Fibroblast of peridontal ligament (primary cell): Measurements from ENCODE around the gene KNDC1.

Experiments used
- DNase-seq: peaks from one replicate; pipeline ENCODE4 v3.0.0-alpha.2; 2010; ENCODE audit errors: extremely low read depth

KNDC1 gene

GRCh38 chr10:133206356-133207040 is 46.5 kb downstream of the KNDC1 start:
- DNase-seq = no peak

- DNase-seq = no peak
These were observed 47.1 kb downstream of the KNDC1 start for GRCh38 chr10:133207041-133207600.

GRCh38 chr10:133207627-133208026 is 47.6 kb downstream of the KNDC1 start:
- no peak for DNase-seq

- DNase-seq = no peak
These were observed 48.4 kb downstream of the KNDC1 start for GRCh38 chr10:133208466-133208865.

- no peak for DNase-seq
These were observed 49.1 kb downstream of the KNDC1 start for GRCh38 chr10:133209117-133209516.

- no peak for DNase-seq
These were observed 49.6 kb downstream of the KNDC1 start for GRCh38 chr10:133209641-133210040.

- no peak for DNase-seq
These were observed 50.5 kb downstream of the KNDC1 start for GRCh38 chr10:133210398-133211140.

- no peak for DNase-seq
These were observed 51.3 kb downstream of the KNDC1 start for GRCh38 chr10:133211141-133211830.

GRCh38 chr10:133211959-133212852 is 52.2 kb downstream of the KNDC1 start:
- DNase-seq = no peak

- no peak for DNase-seq
These were observed 53.0 kb downstream of the KNDC1 start for GRCh38 chr10:133212853-133213494.

GRCh38 chr10:133213641-133214467 is 53.8 kb downstream of the KNDC1 start:
- DNase-seq = no peak

- DNase-seq = no peak
These were observed 54.7 kb downstream of the KNDC1 start for GRCh38 chr10:133214468-133215410.

GRCh38 chr10:133215586-133215985 is 55.6 kb downstream of the KNDC1 start:
- no peak for DNase-seq

GRCh38 chr10:133216776-133217175 is 56.8 kb downstream of the KNDC1 start:
- DNase-seq = no peak

GRCh38 chr10:133217800-133218589 is 58.0 kb downstream of the KNDC1 start:
- no peak for DNase-seq

- no peak for DNase-seq
These were observed 58.9 kb downstream of the KNDC1 start for GRCh38 chr10:133218891-133219290.

GRCh38 chr10:133219782-133220181 is 59.8 kb downstream of the KNDC1 start:
- DNase-seq = no peak

- no peak for DNase-seq
These were observed 61.3 kb downstream of the KNDC1 start for GRCh38 chr10:133221331-133221730.
